MM.1S (cell line): Measurements from ENCODE around the gene LRIT3.
"Not testable (repeated sequence)": the region's sequence is repeated elsewhere in the genome, so short reads cannot be mapped to it uniquely, and the experiment has no call there.

Source experiments
- DNase-seq: peaks from one replicate; pipeline ENCODE4 v3.0.0-alpha.2; 2015
- H2AFZ ChIP-seq: fragments of 300-600 bp; sonication (generic); 2 replicates; pipeline ENCODE4 v1.6.0; 2016; ENCODE audit warnings: antibody characterized with exemption, low read length
- H3F3A ChIP-seq: fragments of 300-600 bp; sonication (generic); 2 replicates; pipeline ENCODE4 v1.6.1; 2016; ENCODE audit warnings: mild to moderate bottlenecking, antibody characterized with exemption, low read length, moderate library complexity, mixed read lengths; ENCODE audit not compliant: insufficient read depth
- H3K27ac ChIP-seq: fragments of 300-600 bp; sonication (generic); 2 replicates; pipeline ENCODE4 v1.5.1; 2016; ENCODE audit warnings: mild to moderate bottlenecking, low read length
- H3K27me3 ChIP-seq: fragments of 300-600 bp; sonication (generic); replicated peaks from 2 replicates; pipeline ENCODE4 v1.6.0; 2016; ENCODE audit warnings: low read length; ENCODE audit not compliant: insufficient read depth
- H3K36me3 ChIP-seq: fragments of 300-600 bp; sonication (generic); replicated peaks from 2 replicates; pipeline ENCODE4 v1.6.1; 2016; ENCODE audit warnings: mild to moderate bottlenecking, low read length, mixed read lengths; ENCODE audit not compliant: insufficient read depth
- H3K4me1 ChIP-seq: fragments of 300-600 bp; sonication (generic); 2 replicates; pipeline ENCODE4 v1.6.1; 2016; ENCODE audit warnings: low read length, mixed read lengths
- H3K4me2 ChIP-seq: fragments of 300-600 bp; sonication (generic); 2 replicates; pipeline ENCODE4 v1.6.0; 2016; ENCODE audit warnings: low read depth, low read length
- H3K4me3 ChIP-seq: fragments of 300-600 bp; sonication (generic); 2 replicates; pipeline ENCODE4 v1.5.1; 2016; ENCODE audit warnings: low read length, mixed read lengths
- H3K79me2 ChIP-seq: fragments of 300-600 bp; sonication (generic); 2 replicates; pipeline ENCODE4 v1.6.1; 2016; ENCODE audit warnings: mixed run types, low read length, mixed read lengths
- H3K9ac ChIP-seq: fragments of 300-600 bp; sonication (generic); 2 replicates; pipeline ENCODE4 v1.6.1; 2016; ENCODE audit warnings: low read length, mixed read lengths
- H3K9me2 ChIP-seq: fragments of 300-600 bp; sonication (generic); replicated peaks from 2 replicates; pipeline ENCODE4 v1.6.1; 2016; ENCODE audit warnings: mild to moderate bottlenecking, low read length, mixed read lengths; ENCODE audit not compliant: insufficient read depth
- H3K9me3 ChIP-seq: fragments of 300-600 bp; sonication (generic); replicated peaks from 2 replicates; pipeline ENCODE4 v1.6.1; 2016; ENCODE audit warnings: mild to moderate bottlenecking, low read length, mixed read lengths; ENCODE audit not compliant: insufficient read depth
- H4K20me1 ChIP-seq: fragments of 300-600 bp; sonication (generic); 2 replicates; pipeline ENCODE4 v1.6.1; 2016; ENCODE audit warnings: mild to moderate bottlenecking, low read length, moderate library complexity, mixed read lengths; ENCODE audit not compliant: insufficient read depth
- CTCF ChIP-seq: fragments of 300-600 bp; sonication (generic); IDR thresholded peaks from 2 replicates; pipeline ENCODE4 v1.5.1; 2016; ENCODE audit warnings: antibody characterized with exemption, low read length, mixed read lengths
- EZH2 ChIP-seq: fragments of 300-600 bp; sonication (generic); optimal IDR thresholded peaks from 2 replicates; pipeline ENCODE3; 2017; ENCODE audit warnings: low read depth, mild to moderate bottlenecking, antibody characterized with exemption, low read length, mixed read lengths
- EZH2phosphoT487 ChIP-seq: fragments of 300-600 bp; sonication (generic); IDR thresholded peaks from 2 replicates; pipeline ENCODE4 v1.6.1; 2018; ENCODE audit warnings: antibody characterized with exemption, low read length

The LRIT3 gene

GRCh38 chr4:109875106-109875505 lies 27.2 kb downstream of the LRIT3 start:
- Histone ChIP-seq H3K4me2 (no peak overlapping the region), H3K27me3 (no peaks in the 10 kb centered on the region), H3K4me3 (no peak overlapping the region), H3K4me1 (0 out of 2 replicates have a peak, but pooled peaks cover 4% of the 10 kb centered on the region), H3F3A (no peaks in the 10 kb centered on the region), H4K20me1 (no peaks in the 10 kb centered on the region), H3K79me2 (no peaks in the 10 kb centered on the region), H2AFZ (no peak overlapping the region), H3K36me3 (no peaks in the 10 kb centered on the region), H3K9me3 (no peaks in the 10 kb centered on the region), H3K9me2 (no peaks in the 10 kb centered on the region), H3K9ac (no peak overlapping the region), H3K27ac (no peak overlapping the region)
- DNase-seq: no peak
- TF ChIP-seq CTCF (no peak), EZH2 (no peak), EZH2phosphoT487 (no peak)

- not testable (repeated sequence) for H3K9me3 ChIP-seq, DNase-seq, H2AFZ ChIP-seq, H3K9me2 ChIP-seq, H3K27ac ChIP-seq, H3K36me3 ChIP-seq, H3K4me2 ChIP-seq, H4K20me1 ChIP-seq, H3K79me2 ChIP-seq, H3K9ac ChIP-seq, H3F3A ChIP-seq, H3K27me3 ChIP-seq, H3K4me3 ChIP-seq, H3K4me1 ChIP-seq
These were observed 27.6 kb downstream of the LRIT3 start for GRCh38 chr4:109875553-109875952.

- Histone ChIP-seq H3K36me3 (no peaks in the 10 kb centered on the region), H4K20me1 (no peaks in the 10 kb centered on the region), H3K27me3 (no peaks in the 10 kb centered on the region), H3K9ac (no peak overlapping the region), H3K4me3 (no peak overlapping the region), H3F3A (no peaks in the 10 kb centered on the region), H3K4me2 (no peak overlapping the region), H3K9me3 (no peaks in the 10 kb centered on the region), H3K9me2 (no peaks in the 10 kb centered on the region), H2AFZ (no peak overlapping the region), H3K79me2 (no peaks in the 10 kb centered on the region), H3K27ac (no peak overlapping the region), H3K4me1 (0 out of 2 replicates have a peak, but pooled peaks cover 4% of the 10 kb centered on the region)
- TF ChIP-seq CTCF: no peak
- no peak for TF ChIP-seq EZH2
- TF ChIP-seq EZH2phosphoT487: no peak
- DNase-seq: no peak
These were observed 28.8 kb downstream of the LRIT3 start for GRCh38 chr4:109876634-109877265.

- no peak for DNase-seq
- Histone ChIP-seq H3K9ac (no peak overlapping the region), H3K9me3 (no peaks in the 10 kb centered on the region), H2AFZ (no peak overlapping the region), H3K4me2 (no peak overlapping the region), H3K4me3 (no peak overlapping the region), H3K36me3 (no peaks in the 10 kb centered on the region), H4K20me1 (no peaks in the 10 kb centered on the region), H3K79me2 (no peaks in the 10 kb centered on the region), H3K9me2 (no peaks in the 10 kb centered on the region), H3K4me1 (0 out of 2 replicates have a peak, but pooled peaks cover 4% of the 10 kb centered on the region), H3K27me3 (no peaks in the 10 kb centered on the region), H3F3A (no peaks in the 10 kb centered on the region), H3K27ac (no peak overlapping the region)
- TF ChIP-seq CTCF (no peak), EZH2phosphoT487 (no peak), EZH2 (no peak)
These were observed 29.5 kb downstream of the LRIT3 start for GRCh38 chr4:109877400-109877799.
